ENCODE measurements around the gene CNBP.
"Not testable (repeated sequence)": the region's sequence is repeated elsewhere in the genome, so short reads cannot be mapped to it uniquely, and the experiment has no call there.

The CNBP gene

DNA sequence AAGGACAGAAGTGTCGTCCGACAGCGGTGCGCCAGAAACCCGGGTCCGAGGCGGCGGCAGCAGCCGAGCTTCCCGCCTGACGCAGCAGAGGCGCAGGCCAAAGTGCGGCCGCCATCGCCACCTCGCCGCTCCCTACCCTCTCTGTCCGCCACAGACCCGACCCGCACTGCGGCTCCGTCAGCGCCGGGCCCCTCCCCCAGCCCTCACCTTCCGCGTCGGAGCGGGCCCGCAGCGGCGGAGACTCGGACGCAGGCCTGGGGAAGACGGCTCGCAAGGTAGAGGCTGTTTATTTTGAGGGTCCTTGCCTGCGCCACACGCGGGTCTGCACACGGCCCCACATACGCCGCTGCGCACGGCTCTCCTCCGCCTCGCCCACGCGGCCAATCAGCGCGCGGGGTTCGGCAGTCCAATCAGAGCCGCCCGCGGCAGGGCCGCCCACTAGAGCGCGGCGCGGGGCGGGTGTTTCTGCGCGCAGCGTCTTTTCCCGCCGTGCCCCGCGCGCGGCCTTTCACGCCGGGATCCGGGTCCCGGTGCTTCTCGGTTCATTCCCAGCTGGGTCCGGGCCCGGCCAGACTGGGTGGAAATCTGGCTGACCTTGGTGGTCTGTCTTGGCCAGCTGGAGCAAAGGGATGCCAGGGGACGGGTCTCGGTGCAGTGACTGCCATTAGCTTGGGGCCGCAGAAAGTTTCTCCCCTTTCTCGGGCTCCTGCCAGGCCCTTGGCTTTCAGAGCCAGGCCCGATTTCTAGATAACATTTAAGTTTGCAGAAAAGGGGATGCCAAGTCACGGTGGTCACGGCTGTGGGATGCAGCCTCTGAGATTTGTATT is at the start of gene CNBP:
TSS of gene CNBP (minus strand) at position 328 of the 827 bp plus-strand sequence. CDS start 12,139 bp downstream, outside the sequence.
- peak; percentile 91 to 98 for DNase-seq

GRCh38 chr3:129231331-129232119 is 47.8 kb upstream of the CNBP start:
- DNase-seq, result no peak

- no peak for DNase-seq
These were observed 46.8 kb upstream of the CNBP start for GRCh38 chr3:129230311-129231019.

- no peak for DNase-seq
These were observed 45.3 kb upstream of the CNBP start for GRCh38 chr3:129228891-129229585.

DNA sequence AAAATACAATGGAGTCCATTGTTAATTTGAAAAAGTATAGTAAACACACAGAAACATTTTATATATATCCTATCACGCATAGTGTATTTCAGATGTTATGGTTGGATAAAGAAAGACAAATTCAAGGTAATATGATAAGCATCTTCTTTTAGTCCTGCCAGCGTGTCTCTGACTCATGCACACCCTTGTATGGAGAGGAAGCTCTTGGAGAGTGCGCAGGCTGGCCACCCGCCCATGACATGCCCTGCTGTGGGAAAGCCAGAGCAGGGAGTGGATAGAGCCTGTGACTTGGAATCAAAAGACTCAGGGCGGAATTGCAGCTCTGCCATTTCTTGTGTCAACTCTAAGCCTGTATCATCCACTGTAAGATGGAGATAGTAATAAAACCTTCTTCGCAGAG is 42.7 kb upstream of the CNBP start:
- DNase-seq, result peak; percentile 4 to 64

DNA sequence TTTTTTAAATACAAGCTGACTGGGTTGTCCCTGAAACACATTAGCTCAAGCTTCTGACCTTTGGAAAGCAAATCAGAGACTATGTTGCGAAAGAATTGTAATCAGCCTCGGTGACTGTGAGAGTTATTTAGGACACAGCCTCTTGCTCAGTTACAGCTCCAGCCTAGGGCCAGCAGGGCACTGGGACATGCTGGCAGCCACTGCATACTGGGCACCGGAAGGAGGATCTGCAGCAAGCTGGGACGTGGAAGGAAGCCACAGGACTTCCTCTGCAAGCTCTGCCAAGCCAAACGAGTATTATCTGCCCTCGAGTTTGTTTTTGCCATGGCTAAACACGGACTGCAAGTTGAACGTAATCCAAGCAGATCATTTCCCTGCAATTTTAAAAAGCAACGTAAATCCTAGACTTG is 41.3 kb upstream of the CNBP start:
- peak in 1 of 2 experiments; percentile 60 for DNase-seq

GRCh38 chr3:129224387-129224786 is 40.7 kb upstream of the CNBP start:
- DNase-seq, result not testable (repeated sequence)

DNA sequence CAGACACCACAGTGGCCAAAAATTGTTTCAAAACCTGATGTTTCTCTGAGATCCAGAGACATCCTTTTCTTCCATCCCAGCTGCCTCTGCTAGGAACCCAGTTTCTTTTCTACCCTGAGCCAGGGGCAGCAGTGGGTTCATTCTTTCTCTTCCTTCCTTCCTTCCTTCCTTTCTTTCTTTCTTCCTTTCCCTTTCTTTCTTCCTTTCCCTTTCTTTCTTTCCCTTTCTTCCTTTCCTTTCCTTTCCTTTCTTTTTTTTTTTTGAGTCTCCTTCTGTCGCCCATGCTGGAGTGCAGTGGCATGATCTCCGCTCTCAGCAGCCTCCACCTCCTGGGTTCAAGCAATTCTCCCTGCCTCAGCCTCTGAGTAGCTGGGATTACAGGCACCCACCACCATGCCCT is 35.0 kb upstream of the CNBP start:
- DNase-seq, result no peak

GRCh38 chr3:129213238-129213637 is 29.5 kb upstream of the CNBP start:
- DNase-seq, result no peak

- peak in 1 of 2 experiments; percentile 64 for DNase-seq
These were observed 28.1 kb upstream of the CNBP start for GRCh38 chr3:129211772-129212171.

DNA sequence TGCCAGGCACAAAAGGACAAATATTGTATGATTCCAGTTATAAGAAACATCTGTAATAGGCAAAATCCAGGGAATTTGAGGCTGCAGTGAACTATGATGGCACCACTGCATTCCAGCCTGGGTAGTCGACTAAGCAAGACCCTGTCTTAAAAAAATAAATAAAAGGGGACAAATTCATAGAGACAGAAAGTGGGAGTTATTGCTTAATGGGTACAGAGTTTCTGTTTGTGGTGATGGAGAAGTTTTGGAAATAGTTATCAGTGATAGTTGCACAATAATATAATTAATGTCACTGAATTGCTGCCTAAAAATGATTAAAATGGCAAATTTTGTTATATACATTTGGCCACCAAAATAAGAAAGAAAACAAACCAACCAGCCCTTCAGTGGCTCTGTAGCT is 27.6 kb upstream of the CNBP start:
- no peak for DNase-seq

DNA sequence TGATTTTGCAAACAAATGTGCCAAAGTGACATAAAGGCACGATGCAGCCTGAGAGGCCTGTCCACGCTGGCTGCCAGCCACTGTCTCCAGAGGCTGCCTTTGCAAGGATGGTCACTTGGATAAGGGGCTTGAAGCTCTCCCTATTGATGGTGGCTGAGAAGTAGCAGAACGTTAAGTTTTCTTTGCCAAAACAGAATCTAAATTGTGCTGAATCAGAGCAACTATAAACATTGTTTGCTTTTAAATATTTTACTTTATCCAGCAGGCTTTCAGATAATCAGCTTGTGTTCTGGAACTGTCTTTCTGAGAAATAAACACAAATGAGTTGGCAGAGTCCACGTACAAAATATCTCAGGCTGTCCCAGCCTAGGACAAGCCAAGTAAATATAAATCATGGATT is 23.8 kb upstream of the CNBP start:
- no peak for DNase-seq

DNA sequence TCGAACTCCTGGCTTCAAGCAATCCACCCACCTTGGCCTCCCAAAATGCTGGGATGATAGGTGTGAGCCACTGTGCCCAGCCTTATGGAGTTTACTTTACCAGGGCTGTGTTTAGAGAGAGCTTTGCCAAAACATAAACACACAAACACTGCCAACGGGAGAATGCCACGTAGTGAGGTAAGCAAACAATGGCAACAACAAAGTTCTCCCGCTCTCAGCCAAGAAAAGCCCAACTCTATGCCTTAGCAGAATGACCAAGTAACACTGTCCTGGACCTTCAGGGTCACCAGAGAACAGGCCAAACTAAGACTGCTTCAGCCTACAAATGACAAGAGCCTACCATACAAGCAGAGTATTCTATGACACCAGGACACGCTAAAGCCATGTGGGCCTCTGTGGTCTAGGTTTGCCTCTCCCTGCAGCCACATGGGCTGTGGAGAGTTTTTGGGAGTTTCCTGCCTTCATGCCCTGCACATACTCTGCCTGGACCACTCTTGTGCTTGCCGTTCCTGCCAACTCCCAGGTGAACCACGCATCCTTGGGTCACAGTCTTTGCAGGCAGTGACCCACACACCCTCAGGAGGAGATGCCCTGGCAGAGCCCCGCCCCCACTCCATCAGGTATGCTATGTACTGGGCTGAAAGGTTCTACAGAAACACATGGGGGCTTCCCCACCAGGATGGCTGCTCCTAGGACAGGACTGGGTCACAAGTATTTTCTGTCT is 21.6 kb upstream of the CNBP start:
- no peak for DNase-seq

GRCh38 chr3:129204473-129204872 is 20.8 kb upstream of the CNBP start:
- no peak for DNase-seq

DNA sequence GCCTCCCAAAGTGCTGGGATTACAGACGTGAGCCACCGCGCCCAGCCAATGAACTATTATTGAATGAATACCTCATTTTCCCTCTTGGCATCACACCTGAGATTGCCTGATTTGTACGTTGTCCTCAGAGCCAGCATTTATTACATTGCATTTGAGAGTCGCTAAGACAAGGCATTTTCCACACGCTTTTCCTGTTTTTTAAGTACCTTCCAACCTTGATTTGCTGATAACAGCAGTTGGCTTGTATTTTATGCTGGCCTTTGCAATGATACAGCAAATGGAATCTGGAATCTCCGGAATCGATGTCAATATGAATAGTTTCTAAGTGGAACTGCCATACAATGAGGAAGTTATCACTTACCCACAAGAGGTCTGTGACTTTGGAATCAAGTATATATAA is 15.7 kb upstream of the CNBP start:
- DNase-seq, result no peak

DNA sequence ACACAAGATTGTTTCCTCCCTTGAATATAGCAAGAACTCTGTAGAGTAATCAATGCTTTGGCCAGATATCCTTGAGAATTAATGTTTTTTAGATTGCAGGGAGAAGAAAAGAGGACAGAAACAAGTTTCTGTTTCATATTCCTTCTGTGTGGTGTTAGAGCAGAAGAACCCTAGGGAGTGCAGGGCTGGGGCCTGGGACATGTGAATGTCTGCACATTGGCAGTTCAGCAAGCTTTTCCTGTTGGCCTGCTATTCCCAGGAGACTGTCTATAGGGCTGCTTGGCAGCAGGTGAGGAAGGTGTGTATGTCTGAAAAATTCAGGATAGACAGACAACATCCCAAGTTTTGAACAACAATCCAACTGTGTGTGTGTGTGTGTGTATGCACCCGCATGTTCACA is 13.6 kb upstream of the CNBP start:
- no peak for DNase-seq

DNA sequence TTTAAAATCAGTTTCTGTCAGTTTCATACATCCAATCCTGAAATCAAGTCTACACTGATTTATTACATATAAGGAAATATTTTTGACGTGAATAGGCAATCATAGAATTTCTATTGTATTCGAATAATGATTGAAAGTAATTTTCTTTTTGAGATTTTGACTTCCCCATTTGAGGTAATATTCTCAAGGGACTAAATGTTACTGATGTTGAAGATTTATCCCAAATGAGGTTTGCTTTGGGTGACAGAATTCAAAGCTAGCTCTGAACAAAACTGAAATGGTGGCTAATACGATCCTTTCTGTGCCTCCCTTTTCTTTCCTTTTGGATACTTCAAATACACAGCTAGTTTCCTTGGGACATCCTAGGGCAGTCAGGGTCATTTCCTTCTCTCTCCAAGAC is 12.9 kb upstream of the CNBP start:
- DNase-seq, result no peak

GRCh38 chr3:129195731-129196256 is 12.1 kb upstream of the CNBP start:
- DNase-seq, result no peak

- DNase-seq, result not testable (repeated sequence)
These were observed 6.1 kb upstream of the CNBP start for GRCh38 chr3:129189793-129190192.

GRCh38 chr3:129187857-129188256 is 4.2 kb upstream of the CNBP start:
- no peak for DNase-seq

GRCh38 chr3:129185783-129186182 is 2.1 kb upstream of the CNBP start:
- DNase-seq, result no peak

Measured in NCI-H446 (cell line).